Measurements from ENCODE around the gene CXCL8.

Gene CXCL8

DNA sequence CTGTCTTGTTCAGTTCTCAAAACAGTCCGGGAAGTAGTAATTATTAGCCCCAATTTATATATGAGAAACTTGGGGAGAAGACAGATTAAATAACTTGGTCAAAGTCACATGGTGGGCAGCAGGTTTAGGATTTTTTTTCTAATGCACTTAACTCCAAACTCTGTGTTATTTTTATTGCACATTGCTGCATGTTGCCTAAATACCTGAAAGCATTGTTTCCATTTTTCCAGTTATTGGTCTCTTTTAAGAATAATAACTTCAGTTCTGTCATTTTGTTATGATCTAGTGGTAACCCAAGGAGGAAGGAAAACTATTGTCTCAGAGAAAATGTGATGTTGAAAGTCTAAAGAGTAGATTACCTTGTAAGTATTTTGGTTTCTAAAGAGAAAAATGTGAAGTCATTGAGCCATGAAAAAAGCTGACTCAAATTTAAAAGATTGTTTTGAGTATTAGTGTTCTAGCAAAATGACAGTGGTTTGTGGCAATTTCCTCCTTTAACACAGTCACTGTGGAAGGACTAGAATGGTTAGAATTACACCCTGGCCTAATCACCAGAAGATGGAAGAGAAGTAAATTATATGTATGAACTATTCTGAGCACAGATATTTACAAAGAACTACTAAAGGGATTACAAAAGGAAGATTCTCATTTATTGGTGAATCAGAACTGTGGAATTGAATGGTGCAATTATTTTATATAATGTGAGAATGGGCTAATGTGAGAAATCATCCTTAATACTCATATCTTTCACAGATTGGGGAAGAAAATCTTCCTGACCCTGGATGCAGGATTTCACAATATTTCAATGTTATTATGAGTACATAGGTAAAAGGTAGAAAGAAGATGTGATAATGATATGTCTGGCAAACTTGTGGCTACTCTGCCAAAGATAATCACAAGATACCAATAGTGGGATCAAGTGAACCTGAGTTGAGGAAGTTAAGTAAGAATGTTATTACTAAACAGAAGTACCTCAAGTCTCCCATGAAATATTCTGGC is 21.7 kb upstream of the CXCL8 start:
- DNase-seq (ENCODE audit: low read depth), result no peak

DNA sequence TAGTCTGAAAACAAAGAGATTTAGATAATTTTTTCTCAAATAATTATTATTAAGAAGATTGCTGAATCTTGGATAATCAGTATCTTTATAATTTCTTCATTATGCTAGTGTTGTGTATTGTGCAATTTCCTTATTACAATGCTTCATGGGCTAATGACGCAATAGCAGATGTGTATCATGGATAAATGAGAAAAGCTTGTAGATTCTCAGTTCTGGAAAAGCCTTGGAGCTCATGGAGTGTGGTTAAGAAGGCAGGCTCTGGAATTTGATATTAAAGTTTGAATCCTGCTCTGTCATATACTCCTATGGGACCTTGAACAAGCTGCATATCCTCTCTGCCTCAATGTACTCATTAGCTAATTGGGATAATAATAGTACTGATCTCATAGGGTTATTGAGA is 18.9 kb upstream of the CXCL8 start:
- no peak for DNase-seq (ENCODE audit: low read depth)

DNA sequence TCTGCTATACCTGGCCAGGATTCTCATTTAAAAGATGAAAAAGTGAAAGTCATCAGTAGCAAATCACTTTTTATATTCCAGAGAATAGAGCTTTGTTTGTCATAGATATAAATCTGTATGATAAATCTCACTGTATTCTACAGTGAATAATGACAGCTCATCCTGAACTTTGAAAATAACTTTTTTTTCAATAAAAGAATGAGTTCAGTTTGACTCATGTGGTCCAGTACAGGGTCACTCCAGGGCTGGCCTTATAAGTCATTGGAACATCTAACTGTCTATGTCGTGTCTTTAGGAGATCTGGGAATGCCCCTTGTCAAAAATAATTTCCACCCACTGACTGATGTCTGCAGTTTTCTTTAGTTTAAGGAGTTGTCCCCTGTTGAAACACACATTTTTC is 18.5 kb upstream of the CXCL8 start:
- no peak for DNase-seq (ENCODE audit: low read depth)

DNA sequence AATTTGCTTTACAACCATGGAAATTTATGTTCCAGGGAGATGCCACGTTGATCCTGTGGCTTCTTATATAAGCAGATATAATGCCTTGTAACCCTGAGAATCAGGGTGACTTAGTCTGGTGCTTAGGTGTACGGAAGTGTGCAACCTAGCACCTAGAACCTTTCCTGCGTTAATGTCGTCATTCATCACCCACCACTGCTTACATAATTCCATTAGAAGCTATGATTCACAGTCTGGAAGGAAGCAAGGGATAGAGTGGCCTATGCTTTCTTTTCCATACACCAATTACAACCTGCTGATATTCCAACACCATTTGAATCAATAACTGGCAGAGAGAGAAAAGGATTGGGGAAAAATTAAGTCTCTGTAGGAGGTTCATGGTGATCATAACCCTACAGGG is 17.3 kb upstream of the CXCL8 start:
- no peak for DNase-seq (ENCODE audit: low read depth)

DNA sequence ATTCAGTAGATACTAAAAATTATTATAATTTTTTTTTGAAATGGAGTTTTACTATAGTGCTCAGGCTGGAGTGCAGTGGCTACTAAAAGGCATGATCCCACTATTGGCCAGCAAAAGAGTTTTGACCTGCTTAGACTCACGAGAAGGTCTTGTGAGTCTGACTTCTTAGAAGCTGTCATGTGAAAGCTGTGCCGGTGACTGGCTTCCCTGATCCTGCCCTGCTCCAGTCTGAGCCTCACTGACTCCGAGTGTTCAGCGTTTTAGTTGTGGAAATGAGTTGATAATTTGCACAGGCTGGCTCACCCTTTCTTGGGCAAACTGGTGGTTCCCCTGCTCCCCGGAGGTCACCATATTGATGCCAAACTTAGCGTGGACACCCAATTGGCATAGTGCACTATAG is 16.4 kb upstream of the CXCL8 start:
- DNase-seq (ENCODE audit: low read depth), result no peak

DNA sequence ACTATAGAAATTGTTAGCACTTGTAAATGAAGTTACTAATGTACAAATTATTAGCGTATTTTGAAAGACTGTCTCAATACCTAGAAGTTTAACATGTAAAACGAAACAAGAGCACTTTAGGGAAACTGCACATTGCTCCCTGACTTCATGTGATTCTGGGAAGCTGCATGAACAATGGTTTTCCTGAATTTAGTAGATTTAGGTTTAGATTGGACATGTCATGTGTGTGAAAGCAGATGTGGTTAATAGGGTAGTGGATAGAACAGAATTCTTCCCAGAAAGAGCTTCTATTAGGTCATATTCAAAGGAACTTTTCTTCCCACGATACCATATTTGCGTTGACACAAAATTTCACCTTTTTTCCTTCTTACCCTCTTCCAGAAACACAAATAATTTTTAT is 14.9 kb upstream of the CXCL8 start:
- DNase-seq (ENCODE audit: low read depth), result no peak

DNA sequence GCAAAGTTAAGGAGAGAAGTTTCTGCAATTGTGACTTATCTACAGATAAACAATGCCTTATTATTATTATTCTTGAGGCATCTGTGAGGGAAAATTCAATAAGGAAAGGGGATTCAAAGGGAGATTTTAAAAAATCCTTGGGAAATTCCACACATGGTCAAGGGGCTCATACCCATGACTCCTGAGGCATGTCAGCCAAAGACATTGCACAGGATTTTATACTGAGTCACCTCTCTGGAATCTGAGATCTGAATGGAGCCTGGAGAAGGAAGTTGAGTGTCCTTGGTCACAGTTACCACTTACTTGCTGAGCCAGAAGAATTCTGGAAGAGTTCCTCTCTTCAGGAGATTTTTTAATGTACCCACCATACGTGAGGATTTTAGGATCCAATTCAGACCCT is 14.4 kb upstream of the CXCL8 start:
- no peak for DNase-seq (ENCODE audit: low read depth)

DNA sequence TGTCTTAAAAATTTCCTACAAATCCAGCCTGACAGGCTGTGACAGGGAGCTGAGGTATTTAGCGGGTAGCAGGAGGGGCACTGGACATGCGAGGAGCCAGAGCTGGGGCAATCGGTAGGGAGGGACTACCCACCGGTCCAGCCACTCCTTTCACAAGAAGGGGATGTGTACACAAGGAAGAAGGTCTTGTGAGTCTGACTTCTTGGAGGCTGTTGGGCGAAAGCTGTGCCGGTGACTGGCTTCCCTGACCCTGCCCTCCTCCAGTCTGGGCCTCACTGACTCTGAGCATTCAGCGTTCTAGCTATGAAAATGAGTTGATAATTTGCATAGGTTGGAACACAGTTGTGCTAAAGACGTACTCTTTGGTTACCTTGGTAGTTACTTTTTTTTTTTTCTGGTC is 12.7 kb upstream of the CXCL8 start:
- no peak for DNase-seq (ENCODE audit: low read depth)

DNA sequence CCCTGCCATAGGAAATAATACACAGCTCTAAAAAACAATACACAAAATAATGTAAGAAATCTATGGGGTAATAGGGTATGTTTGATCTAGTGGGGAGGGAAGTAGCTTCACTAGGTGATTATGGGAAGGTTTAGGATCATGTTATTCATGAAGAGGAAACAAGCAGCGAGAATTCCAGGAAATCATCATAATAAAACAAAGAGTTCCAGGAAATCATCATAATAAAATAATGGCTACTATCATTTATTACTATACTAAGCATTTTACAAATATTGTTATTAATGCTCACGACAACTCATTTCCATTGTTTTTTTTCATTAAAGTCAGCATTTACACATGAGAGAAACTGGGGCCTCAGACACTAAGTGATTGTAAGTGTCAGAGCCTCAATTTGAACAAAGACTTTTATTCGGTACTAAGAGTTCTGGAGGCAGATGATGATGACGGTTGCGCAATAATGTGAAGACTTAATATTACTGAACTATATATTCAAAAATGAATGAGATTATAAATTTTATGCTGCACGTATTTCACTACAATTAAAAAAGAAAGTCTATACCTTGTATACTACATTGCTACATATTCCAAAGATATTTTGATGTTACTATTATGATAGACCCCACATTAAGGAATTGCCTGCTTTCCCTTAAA is 12.2 kb upstream of the CXCL8 start:
- no peak for DNase-seq (ENCODE audit: low read depth)

DNA sequence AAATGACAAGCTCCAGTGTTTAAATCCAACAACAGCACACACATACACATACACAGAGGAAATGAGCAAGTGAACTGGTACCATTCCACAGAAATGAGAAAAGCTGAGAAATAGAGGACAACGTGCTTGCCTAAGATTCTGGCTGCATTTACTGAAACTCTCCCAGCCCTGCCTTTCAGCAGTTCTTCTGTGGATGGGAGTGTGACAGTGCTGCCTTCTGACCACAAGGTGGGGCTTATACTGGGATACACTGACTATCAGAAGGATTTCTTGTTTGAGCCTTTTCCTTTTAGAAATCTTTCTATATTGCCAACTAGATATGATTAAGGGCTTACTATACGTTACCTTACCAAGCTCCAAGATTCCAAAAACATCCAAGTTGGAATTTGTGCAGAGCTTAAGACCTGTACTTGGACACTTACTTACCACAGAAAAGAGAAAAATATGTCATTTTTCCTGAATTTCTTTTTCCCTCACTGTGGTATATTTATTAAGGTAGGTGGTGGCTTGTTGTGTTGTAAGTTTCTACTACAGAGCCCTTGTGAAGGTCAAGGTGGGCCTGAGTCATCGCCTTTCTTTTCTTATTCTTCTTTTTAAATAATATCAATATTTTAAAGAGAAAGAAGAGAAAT is 10.7 kb upstream of the CXCL8 start:
- no peak for DNase-seq (ENCODE audit: low read depth)

DNA sequence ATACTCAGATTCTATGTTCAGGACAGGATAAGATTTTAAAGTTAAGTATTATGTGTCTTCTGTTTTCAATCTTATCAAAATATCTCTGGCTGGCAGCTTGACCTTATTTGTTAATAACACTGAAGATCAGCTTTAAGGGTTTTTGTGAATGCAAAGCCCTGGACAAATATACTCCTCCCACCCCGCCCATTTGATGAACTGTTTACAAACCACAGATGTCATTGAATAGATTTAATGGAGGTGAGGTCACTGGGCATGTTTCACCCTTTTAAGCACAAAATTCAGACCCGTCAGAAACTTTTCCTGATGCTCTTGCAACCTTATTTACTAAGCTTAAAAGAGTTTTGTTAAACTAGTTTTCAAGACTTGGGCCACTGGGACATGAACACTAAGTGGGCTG is 10.1 kb upstream of the CXCL8 start:
- DNase-seq (ENCODE audit: low read depth), result no peak

DNA sequence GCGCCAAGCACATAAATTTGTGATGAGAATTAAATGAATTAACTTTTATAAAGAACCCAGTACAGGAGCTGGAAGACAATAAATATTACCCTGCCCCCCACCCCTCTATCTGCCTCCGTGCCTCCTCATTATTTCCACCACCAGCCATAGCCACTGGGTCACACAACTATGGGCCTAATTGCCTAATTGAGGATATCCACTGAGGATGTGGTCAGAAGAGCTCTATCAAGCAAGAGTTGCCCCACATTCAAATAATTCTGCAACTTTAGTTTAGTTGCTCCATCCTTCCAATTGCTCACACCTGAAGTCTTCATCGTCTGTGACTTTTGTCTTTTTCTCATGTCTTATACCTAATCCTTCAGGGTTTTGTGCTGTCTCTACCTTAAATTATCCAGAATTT is 9.5 kb upstream of the CXCL8 start:
- no peak for DNase-seq (ENCODE audit: low read depth)

DNA sequence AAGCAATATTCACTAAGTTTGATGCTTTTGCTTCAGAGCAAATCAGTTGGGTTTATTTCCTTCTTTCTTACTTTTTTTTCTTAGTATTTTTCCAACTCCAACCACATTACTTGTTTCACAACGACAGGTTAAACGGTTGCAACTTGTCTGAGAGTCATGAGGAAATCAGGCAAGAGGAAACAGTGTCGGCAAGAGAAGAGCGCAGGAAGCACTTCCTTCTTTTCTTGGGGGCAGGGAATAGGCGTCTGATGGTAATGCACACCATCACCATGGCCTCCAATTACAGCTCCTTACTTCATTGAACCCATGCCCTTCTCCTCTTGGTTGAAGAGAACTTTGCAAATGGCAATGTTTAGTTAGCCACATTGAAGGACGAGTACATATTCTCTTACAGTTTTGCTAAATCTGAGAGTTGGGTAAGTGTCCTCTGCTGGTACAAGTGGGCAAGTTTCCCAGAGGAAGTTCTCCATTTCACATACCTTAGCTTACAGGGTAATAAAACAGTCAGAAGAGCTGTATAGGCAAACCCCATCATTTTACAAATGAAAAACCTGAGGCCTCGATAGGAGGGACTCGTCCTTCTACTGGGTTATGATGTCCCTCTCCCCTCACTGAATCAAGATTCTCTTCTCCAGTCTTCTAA is 8.3 kb upstream of the CXCL8 start:
- no peak for DNase-seq (ENCODE audit: low read depth)

DNA sequence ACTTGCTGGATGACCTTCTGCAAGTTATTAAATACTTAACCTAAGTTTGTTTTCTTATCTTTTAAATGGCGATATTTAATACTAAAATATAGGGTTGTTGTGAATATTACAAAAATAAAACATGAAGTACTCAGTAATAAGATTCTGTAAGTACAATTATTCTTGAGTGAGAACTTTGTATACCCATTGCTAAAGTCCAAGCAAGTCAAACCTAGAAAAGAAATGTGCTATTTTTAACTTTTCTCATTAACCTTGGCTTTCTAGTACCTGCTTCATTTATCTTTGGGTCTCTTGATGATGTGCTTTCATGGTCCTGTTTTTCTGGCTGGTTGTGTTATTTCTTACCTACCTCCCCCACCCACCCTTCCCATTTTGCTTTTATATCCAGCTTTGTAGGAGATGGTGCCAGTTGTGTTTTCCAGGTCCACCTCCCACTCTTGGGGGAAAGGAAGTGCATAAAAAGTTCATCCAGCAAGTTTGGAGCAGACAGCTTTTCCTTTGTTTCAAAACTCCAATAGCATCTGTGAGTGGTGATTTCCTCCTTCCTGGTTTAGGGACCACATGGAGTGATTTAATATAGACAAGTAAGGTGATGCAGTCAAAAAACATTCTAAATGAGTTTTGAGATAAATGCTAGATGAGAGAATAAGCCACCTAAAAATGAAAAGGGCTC is 7.5 kb upstream of the CXCL8 start:
- DNase-seq (ENCODE audit: low read depth), result no peak

DNA sequence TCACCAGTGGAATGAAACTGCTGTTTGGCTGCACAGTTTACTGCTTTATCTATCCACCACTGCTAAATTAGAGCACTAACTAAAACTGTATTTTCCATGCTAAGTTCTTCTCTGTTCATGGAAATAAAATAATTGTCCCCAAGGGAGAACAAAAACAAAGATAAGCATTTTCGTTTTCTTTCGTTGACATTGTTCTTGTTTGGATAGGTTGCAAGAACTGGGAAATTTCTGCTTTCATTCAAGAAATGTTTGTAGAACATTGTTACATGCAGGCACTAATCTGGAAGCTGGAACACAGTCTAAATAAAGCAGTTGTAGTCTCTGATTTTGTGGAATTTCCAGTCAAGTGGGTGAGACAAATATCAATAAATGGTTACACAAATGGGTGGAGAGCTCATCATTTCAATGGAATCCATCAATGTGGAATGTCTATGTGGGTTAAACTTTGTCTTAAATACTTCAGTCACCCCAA is 5.8 kb upstream of the CXCL8 start:
- no peak for DNase-seq (ENCODE audit: low read depth)

DNA sequence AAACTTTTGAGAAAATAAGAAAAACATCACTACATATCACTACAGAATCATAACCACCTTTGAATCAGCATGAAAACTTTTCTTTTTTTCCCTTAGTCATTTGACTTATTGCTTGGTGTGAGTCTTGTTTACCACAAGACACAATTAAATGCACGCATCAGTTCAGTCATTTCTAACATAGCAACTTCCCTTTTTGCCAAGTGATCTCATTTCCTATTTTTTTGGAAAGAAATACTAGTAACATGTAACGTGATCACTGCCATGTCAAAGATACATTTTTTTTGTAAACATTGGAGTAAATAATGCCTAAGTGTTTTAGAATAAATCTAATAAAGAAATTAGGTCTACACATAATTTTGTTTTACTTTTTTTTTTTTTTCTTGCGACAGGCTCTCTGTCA is 5.1 kb upstream of the CXCL8 start:
- DNase-seq (ENCODE audit: low read depth), result no peak

DNA sequence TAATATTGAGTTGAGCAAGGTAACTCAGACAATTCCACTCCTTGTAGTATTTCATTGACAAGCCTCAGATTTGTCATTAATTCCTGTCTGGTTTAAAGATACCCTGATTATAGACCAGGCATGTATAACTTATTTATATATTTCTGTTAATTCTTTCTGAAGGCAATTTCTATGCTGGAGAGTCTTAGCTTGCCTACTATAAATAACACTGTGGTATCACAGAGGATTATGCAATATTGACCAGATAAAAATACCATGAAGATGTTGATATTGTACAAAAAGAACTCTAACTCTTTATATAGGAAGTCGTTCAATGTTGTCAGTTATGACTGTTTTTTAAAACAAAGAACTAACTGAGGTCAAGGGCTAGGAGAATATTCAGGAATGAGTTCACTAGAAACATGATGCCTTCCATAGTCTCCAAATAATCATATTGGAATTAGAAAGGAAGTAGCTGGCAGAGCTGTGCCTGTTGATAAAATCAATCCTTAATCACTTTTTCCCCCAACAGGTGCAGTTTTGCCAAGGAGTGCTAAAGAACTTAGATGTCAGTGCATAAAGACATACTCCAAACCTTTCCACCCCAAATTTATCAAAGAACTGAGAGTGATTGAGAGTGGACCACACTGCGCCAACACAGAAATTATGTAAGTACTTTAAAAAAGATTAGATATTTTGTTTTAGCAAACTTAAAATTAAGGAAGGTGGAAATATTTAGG is 821 bp downstream of the CXCL8 start:
- DNase-seq (ENCODE audit: low read depth), result no peak

DNA sequence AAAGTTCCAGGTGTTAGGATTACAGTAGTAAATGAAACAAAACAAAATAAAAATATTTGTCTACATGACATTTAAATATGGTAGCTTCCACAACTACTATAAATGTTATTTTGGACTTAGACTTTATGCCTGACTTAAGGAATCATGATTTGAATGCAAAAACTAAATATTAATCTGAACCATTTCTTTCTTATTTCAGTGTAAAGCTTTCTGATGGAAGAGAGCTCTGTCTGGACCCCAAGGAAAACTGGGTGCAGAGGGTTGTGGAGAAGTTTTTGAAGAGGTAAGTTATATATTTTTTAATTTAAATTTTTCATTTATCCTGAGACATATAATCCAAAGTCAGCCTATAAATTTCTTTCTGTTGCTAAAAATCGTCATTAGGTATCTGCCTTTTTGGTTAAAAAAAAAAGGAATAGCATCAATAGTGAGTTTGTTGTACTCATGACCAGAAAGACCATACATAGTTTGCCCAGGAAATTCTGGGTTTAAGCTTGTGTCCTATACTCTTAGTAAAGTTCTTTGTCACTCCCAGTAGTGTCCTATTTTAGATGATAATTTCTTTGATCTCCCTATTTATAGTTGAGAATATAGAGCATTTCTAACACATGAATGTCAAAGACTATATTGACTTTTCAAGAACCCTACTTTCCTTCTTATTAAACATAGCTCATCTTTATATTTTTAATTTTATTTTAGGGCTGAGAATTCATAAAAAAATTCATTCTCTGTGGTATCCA is 1.6 kb downstream of the CXCL8 start:
- no peak for DNase-seq (ENCODE audit: low read depth)

DNA sequence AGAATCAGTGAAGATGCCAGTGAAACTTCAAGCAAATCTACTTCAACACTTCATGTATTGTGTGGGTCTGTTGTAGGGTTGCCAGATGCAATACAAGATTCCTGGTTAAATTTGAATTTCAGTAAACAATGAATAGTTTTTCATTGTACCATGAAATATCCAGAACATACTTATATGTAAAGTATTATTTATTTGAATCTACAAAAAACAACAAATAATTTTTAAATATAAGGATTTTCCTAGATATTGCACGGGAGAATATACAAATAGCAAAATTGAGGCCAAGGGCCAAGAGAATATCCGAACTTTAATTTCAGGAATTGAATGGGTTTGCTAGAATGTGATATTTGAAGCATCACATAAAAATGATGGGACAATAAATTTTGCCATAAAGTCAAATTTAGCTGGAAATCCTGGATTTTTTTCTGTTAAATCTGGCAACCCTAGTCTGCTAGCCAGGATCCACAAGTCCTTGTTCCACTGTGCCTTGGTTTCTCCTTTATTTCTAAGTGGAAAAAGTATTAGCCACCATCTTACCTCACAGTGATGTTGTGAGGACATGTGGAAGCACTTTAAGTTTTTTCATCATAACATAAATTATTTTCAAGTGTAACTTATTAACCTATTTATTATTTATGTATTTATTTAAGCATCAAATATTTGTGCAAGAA is 2.3 kb downstream of the CXCL8 start:
- no peak for DNase-seq (ENCODE audit: low read depth)

DNA sequence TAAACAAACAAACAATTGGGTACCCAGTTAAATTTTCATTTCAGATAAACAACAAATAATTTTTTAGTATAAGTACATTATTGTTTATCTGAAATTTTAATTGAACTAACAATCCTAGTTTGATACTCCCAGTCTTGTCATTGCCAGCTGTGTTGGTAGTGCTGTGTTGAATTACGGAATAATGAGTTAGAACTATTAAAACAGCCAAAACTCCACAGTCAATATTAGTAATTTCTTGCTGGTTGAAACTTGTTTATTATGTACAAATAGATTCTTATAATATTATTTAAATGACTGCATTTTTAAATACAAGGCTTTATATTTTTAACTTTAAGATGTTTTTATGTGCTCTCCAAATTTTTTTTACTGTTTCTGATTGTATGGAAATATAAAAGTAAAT is 2.9 kb downstream of the CXCL8 start:
- no peak for DNase-seq (ENCODE audit: low read depth)

All from activated T-helper 9 cell treated with anti-CD3 and anti-CD28 coated beads, Interleukin-2, amount 50 U/mL, for 16 hours (primary cell).